HG03103 (cell line): ENCODE data around the gene IL19.
"Not testable (repeated sequence)": the region's sequence is repeated elsewhere in the genome, so short reads cannot be mapped to it uniquely, and the experiment has no call there.

Experiments used
- ATAC-seq: cut with Tn5 transposase; IDR thresholded peaks from one replicate; pipeline ENCODE4 v1.9.1; 2021; ENCODE audit warnings: low read depth; ENCODE audit not compliant: unreplicated experiment

IL19 gene

GRCh38 chr1:206852662-206853061, 82.1 kb downstream of the IL19 start:
- ATAC-seq = not testable (repeated sequence)

GRCh38 chr1:206853696-206854095, 83.1 kb downstream of the IL19 start:
- ATAC-seq = not testable (repeated sequence)

GRCh38 chr1:206854401-206855129, 84.0 kb downstream of the IL19 start:
- no peak for ATAC-seq

- ATAC-seq = no peak
Measured at GRCh38 chr1:206855859-206856258, 85.3 kb downstream of the IL19 start.

- no peak for ATAC-seq
Measured at GRCh38 chr1:206856674-206857464, 86.3 kb downstream of the IL19 start.

- ATAC-seq = no peak
Measured at GRCh38 chr1:206859082-206859521, 88.5 kb downstream of the IL19 start.

- ATAC-seq = no peak
Measured at GRCh38 chr1:206860165-206860564, 89.6 kb downstream of the IL19 start.

- ATAC-seq = no peak
Measured at GRCh38 chr1:206863266-206863665, 92.7 kb downstream of the IL19 start.

- ATAC-seq = no peak
Measured at GRCh38 chr1:206864939-206865671, 94.5 kb downstream of the IL19 start, which contains the start of gene IL20. Gene IL20 (plus strand): TSS chr1:206865623. CDS start chr1:206865853, 230 bp downstream.

GRCh38 chr1:206866062-206866461, 95.5 kb downstream of the IL19 start:
- ATAC-seq = no peak

- ATAC-seq = no peak
Measured at GRCh38 chr1:206867239-206867638, 96.7 kb downstream of the IL19 start.

- ATAC-seq = no peak
Measured at GRCh38 chr1:206867716-206868115, 97.1 kb downstream of the IL19 start.

GRCh38 chr1:206868264-206868663, 97.7 kb downstream of the IL19 start:
- no peak for ATAC-seq

GRCh38 chr1:206872139-206872538, 101.6 kb downstream of the IL19 start:
- ATAC-seq = no peak

- no peak for ATAC-seq
Measured at GRCh38 chr1:206873603-206874188, 103.1 kb downstream of the IL19 start.

- no peak for ATAC-seq
Measured at GRCh38 chr1:206875752-206876377, 105.3 kb downstream of the IL19 start.

- no peak for ATAC-seq
Measured at GRCh38 chr1:206878456-206878855, 107.9 kb downstream of the IL19 start.

GRCh38 chr1:206880314-206880713, 109.7 kb downstream of the IL19 start:
- no peak for ATAC-seq

- no peak for ATAC-seq
Measured at GRCh38 chr1:206882555-206882954, 112.0 kb downstream of the IL19 start.

- ATAC-seq = no peak
Measured at GRCh38 chr1:206883160-206883559, 112.6 kb downstream of the IL19 start.
